ENCODE results near the gene GPR137. TPM values are rescaled to one million over a fixed set of nuclear protein-coding genes. Genes with fewer than 3 reads are reported as not detected.
"Not testable (repeated sequence)": the region's sequence is repeated elsewhere in the genome, so short reads cannot be mapped to it uniquely, and the experiment has no call there.

GPR137 gene
- total RNA-seq, 1 donor from 2014 or later: 28.4 TPM

DNA sequence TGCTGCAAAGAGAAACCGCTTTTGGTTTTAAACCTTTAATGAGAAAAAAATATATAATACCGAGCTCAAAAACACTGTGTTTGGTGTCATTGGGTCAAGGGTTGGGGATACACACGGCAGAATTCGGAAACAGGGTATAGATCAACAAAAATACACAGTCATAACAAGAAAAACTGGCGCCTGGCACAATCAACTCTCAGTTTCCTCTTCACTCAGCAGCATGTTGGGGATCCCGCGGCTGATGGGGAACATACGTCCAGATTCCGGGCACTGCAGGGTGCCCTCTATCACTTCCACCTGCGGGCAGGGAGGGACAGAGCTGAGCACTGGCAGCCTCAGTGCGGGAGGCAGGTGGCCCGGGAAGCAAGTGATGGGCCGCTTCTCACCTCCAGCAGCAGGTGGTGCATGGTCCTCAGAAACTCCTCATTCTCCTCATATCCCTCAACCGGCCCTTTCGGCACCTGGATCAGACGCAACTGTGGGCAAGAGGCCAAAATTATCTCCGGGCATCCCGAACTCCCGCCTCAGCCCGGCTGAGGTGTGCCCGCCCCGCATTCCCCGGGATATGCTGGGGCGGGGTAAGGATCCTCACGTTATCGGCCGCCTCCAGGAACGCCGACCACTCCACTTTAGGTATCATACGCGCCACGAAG is 31.1 kb downstream of the GPR137 start:
- no peak for DNase-seq (ENCODE audit: low read depth)

DNA sequence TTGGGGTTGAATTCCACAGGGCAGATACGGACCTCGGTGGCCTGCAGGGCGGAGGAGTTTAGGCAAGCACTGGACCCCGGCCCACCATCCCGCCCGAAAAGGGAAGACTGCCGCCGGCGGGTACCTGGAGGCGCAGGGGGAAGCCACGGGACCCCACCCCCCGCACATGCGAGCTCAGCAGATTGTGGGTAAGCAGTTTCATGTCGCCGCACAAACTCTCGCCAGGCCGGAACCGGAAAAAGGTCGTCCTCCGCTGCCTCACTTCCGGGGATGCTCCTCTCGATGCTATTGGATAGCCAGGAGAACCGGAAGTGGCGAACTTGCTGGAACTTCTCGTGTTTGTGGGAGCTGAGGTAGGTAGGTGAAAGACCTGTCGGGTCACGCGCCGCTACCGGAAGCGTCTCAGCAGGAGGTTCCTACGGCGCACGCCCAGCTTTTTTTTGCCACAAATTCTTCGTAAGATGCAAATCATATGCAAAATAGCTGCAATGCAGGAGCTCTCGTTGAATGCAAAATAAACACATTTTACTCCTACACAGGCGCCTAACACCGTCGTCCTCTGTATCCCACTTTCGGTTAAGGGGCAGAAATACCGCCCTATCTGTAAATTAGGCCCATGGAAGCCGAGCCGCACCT is 31.8 kb downstream of the GPR137 start, which contains the start of gene TRMT112:
Gene TRMT112 (minus strand): TSS at position 235 of the 636 bp plus-strand sequence. CDS start 33 bp downstream, at position 202.
- peak; percentile 99 for DNase-seq (ENCODE audit: low read depth)

DNA sequence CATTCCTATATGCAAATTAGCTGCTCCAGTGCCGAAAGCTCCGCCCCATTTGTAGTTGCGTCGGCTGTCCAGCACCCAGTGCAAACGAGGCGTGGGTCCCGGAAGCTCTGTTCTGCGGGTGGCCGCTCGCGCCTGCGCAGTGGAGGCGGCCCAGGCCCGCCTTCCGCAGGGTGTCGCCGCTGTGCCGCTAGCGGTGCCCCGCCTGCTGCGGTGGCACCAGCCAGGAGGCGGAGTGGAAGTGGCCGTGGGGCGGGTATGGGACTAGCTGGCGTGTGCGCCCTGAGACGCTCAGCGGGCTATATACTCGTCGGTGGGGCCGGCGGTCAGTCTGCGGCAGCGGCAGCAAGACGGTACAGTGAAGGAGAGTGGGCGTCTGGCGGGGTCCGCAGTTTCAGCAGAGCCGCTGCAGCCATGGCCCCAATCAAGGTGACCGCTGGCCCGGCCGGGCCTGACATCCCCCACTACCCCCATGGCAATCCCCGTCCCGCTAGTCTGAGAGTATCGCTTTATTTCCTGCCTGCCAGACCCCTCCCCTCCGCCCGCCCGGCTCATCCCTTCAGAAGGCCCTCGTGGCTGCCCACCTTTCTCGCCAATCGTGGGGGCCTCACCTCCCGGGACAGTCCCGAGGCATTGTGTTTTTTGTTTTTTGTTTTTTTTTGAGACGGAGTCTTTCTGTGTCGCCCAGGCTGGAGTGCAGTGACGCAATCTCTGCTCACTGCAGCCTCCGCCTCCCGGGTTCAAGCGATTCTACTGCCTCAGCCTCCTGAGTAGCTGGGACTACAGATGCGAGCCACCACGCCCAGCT is 32.5 kb downstream of the GPR137 start, which contains the start of gene PRDX5:
Gene PRDX5 (plus strand): TSS at position 161 of the 805 bp plus-strand sequence. CDS start 95 bp downstream, at position 256.
- DNase-seq (ENCODE audit: low read depth): peak; percentile 97

DNA sequence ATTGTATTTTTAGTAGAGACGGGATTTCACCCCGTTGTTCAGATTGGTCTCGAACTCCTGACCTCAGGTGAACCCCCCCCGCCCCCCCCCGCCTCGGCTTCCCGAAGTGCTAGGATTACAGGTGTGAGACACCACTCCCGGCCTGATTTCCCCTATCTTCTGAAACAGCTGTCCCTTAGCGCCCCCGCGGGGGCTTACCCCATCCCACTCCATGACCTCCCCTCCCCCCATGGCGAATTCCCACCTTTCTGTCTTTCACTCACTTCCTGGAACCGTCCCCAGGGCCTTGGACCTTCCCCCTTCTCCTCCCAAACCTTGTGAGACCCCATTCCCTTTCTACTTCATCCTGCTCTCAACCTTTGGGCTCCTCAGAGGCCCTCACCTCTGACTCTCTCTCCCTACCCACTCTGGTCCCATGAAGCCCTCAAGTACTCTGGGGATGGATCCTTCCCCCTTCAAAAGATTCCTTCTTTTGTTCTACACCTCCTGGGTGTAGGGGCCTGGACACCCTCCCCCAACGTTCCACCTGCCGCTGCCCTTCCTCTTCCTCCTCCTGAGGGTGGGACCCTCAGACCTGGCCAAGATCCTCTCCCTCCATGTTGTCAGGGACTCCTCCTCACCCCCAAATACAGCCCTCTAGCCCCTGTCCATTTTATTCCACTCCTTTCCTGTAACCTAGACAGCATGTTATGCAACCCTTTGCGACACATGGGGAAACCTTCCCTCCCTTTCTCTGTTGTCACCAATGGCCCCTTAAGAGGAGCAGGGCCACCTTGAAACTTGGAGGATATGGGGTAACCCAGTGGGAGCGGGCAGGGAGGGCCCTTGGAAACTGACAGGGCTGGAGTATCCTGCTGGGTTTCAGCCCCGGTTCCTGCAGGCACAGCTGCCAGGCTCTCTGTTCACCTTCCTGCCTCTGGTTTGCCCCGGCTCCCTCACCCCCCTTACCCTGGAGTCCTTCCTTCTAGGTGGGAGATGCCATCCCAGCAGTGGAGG is 33.4 kb downstream of the GPR137 start:
- DNase-seq (ENCODE audit: low read depth): no peak

DNA sequence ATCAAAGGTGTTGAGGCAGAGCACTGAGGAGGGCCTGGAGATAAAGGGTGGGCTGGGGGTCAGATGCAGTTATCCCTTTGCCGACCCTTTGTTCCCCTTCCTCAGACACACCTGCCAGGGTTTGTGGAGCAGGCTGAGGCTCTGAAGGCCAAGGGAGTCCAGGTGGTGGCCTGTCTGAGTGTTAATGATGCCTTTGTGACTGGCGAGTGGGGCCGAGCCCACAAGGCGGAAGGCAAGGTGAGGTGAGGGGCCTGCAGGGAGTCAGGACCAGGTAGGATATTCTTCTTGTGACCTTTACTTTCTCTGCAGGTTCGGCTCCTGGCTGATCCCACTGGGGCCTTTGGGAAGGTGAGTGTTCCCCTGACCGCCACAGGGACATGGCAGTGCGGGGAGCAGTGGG is 34.9 kb downstream of the GPR137 start:
- no peak for DNase-seq (ENCODE audit: low read depth)

DNA sequence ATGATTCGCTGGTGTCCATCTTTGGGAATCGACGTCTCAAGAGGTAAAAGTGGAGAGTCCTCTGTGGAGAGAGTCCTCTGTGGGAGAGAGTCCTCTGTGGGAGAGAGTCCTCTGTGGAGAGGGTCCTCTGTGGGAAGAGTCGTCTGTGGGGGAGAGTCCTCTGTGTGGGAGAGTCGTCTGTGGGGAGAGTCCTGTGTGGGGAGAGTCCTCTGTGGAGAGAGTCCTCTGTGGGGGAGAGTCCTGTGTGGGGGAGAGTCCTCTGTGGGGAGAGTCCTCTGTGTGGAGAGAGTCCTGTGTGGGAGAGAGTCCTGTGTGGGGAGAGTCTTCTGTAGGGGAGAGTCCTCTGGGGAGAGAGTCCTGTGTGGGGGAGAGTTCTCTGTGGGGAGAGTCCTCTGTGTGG is 35.4 kb downstream of the GPR137 start:
- no peak for DNase-seq (ENCODE audit: low read depth)

DNA sequence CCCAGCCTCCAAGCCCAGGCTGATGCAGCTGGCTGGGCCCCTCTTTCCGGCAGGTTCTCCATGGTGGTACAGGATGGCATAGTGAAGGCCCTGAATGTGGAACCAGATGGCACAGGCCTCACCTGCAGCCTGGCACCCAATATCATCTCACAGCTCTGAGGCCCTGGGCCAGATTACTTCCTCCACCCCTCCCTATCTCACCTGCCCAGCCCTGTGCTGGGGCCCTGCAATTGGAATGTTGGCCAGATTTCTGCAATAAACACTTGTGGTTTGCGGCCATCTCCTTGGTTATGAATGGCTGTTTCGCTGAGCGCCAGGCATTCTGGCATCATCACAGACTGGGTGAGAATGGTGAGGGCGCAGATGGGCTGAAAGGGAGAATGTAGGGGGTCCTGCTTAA is 35.9 kb downstream of the GPR137 start:
- no peak for DNase-seq (ENCODE audit: low read depth)

DNA sequence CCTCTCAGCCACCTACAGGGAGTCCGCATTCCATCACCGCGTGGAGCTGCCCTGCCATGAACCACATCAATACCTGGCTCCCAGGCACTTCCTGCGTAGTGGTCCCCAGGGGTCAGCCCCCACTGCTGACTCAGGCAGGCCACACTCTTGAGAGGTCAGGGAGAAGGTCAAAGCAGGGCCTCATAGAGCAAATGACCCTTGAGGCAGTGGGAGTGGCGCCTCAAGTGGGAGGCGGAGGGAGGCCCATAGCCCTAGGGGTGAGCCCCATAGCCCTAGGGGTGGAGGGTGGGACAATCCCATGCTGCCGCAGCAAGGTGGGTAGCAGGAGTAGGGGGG is 37.2 kb downstream of the GPR137 start:
- DNase-seq (ENCODE audit: low read depth): no peak

DNA sequence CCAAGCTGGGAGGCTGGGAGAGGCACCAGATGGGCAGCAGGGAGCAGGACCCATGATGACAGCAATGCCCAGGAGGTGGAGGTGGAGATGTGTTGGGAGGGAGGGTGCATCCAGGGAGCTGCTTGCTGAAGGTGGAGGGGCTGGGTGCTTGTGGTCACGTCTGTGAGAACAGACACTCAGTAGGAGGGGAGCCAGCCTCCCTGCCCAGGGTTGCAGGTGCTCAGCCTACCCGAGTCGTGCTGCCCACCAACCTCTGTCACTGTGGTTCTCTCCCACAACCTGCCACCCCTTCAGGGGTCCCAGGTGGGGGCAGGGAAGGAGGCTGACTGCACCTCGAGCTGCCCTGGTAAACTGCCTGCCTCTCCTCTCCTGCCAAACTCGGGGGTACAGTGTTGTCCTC is 37.7 kb downstream of the GPR137 start:
- DNase-seq (ENCODE audit: low read depth): no peak

DNA sequence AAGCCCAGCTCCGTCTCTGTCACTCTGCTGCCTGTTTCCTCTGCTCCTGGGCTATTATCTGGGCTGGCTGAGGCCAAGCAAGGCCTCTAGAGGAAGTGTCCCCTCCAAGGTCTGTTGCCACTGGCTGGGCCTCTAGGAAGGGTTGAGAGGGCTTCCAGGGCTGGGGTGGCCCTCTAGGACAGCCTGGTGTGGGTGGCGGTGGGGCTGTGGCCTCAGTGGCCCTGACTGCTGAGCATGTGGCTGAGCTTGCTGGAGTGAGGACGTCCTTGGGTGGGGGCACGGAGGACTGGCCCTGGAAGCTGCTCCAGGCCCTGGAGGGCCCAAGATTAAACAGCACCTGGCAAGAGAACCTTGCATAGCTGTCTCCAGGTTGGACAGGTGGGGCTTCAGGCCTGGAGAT is 38.3 kb downstream of the GPR137 start:
- not testable (repeated sequence) for DNase-seq (ENCODE audit: low read depth)

DNA sequence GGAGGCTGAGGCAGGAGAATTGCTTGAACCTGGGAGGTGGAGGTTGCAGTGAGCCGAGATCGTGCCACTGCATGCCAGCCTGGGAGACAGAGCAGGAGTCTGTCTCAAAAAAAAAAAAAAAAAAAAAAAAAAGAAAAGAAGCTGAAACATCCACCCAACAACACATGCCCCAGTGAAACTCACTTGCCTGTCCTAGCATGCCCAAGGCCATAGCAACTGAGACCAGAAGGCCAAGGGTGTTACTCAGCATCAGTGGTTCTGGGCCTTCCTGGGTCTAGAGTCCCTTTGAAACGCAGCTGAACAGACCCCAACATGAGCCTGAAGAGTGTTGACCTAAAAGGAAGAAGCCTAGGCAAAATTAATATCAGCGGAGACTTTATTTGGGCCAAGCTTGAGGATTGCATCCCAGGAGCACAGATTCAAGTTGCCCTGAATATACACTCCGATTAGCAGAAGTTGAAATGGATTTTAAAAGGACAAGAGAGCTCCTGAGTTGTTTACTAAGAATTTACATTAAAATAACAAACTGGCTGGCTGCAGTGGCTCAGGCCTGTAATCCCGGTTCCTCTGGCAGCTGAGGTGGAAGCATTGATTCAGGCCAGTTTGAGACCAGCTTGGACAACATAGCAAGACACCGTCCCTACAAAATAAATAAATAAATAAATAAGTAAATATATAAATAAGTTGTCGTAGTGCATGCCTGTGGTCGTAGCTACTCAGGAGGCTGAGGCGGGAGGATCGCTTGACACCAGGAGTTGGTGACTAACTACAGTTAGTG is 39.2 kb downstream of the GPR137 start:
- DNase-seq (ENCODE audit: low read depth): no peak

DNA sequence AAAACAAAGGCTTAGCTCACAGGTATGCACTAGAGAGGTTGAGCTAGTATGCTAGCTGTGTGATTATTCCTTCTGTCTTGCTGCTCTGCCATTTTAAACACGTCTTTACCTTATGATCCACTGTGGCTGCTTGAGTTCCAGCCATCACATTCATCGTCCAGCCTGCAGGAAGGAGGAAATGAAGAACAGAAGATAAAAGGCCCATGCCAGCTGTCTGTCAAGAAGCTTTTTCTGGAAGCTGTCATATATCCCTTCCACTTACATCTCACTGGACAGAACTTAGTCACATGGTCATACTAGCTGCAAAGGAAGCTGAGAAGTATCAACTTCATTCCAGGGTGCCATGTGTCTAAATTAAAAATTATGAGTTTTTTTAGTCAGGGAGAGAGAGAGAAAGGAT is 41.7 kb downstream of the GPR137 start:
- no peak for DNase-seq (ENCODE audit: low read depth)

DNA sequence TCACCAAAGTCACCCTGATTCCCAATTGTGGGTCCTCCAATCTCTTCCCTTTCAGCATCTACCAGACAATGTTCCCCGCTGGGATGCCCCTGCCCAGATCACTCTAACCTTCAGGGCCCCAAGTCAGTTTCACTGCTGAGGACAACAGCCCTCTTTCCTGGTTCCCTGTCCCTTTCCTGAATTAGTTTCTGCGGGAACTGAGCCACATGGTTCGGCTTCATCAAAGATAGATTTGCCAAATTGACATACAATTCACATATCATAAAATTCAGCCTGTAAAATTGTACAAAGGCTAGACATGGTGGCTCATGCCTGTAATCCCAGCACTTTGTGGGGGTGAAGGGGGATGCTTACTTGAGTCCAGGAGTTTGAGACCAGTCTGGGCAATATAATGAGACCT is 42.3 kb downstream of the GPR137 start:
- DNase-seq (ENCODE audit: low read depth): no peak

DNA sequence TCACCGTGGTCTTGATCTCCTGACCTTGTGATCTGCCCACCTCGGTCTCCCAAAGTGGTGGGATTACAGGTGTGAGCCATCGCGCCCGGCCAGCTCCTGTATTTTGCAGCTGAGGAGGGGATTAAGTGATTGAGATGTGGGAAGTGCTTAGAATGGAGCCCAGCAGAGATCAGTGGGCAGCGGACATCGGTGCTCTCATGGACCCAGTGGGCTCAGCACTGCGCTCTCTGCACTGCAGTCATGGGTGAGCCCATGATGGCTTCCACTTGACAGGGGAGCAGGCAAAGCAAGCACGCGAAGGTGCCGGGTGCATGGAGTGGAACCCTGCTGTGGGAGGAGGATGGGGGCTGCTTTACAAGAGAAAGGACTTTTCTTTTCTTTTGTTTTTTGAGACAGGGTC is 45.2 kb downstream of the GPR137 start:
- DNase-seq (ENCODE audit: low read depth): no peak

DNA sequence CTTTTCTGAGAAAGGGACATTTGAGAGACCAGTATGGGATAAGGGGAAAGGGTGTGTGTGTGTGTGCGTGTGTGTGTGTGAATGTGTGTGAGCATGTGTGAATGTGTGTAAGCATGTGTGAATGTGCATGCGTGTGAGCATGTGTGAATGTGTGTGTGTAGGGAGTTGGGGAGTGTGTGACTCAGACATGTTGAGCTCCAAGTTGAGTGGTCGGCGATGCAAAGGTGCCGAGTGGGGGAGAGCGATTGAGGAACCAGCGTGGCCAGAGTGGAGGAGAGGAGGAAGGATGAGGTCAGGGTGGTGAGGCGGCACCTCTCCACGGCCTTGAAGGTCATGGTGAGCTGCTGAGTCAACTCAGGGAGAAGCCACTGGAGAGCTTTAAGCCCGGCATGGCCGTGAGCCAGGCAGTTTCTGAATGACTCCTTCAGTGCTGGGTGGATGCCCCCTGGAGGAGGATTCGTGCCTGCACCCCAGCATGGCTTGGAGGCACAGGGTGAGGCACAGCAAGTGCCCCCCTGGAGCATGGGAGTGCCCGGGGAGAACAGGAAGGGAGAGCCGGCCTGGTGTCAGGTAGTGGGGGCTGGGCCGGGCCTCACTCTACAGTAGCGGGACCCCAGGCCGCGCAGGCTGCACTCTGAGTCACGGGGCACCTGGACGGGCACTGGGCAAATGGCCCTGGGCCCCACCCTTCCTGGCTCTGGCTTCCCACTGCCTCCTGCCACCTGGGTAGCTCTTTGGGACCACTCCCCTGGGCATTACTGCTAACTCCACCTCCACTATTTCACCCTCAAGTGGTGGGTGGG is 46.1 kb downstream of the GPR137 start:
- DNase-seq (ENCODE audit: low read depth): peak; percentile 90

DNA sequence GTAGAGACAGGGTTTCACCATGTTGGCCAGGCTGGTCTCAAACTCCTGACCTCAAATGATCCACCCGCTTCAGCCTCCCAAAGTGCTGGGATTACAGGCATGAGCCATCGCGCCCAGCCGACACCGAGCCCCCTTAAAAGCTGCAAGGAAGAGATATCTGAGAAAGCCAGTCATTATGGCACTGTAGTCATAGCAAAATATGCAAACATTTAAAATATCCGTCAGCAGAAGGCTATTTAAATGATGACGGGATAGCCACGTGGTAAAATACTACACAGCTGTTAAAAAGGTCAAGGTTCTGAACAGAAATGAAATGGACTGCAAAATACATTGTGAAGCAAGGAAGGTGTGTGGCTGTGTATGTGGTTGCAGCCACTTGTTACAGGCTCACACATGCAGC is 47.9 kb downstream of the GPR137 start:
- no peak for DNase-seq (ENCODE audit: low read depth)

DNA sequence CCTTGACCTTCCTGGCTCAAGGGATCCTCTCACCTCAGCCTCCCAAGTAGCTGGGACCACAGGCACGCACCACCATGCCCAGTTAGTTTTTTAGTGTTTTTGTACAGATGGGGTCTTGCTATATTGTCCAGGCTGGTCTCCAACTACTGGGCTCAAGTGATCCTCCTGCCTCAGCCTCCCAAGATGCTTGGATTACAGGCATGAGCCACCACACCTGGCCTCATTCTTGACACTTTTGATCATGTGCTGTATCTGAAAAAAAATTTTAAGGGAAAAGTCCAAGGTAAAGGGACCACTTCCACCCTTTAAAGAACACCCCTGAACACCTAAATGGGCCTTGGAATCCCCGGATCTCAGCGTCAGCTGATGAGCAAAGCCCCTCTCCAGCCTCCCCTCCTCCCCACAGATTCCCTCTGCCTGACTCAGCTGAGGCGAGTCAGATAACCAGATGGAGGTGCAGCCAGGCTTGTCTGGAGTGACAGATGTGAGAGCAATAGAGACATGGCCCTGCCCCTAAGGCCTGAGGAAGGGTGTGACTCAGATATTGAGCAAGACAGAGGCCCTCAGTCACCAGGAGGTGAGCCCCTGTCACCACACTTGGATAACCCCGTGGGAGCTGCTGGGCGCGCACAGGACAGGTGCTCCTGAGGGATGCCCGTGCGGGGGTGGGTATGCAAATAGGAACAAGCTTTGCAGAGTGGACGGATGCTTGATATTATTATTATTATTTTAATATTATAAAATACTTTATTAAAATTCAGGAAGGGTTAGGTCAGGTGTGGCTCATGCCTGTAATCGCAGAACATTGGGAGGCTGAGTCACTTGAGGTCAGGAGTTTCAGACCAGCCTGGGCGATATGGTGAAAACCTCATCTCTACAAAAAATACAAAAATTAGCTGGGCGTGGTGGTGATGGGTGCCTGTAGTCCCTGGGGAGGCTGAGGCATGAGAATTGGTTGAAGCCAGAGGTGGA is 49.4 kb downstream of the GPR137 start:
- peak; percentile 95 for DNase-seq (ENCODE audit: low read depth)
